Mucosa of stomach (tissue), 1 donor: Measurements from ENCODE around the gene MILR1.

Experiments
- H3K27me3 ChIP-seq: one replicate; pipeline ENCODE4 v1.7.0; 2013; ENCODE audit warnings: mild to moderate bottlenecking, low read length; ENCODE audit not compliant: control insufficient read depth, insufficient read depth
- H3K36me3 ChIP-seq: one replicate; pipeline ENCODE4 v1.7.0; 2013; ENCODE audit warnings: low read length; ENCODE audit not compliant: control insufficient read depth, insufficient read depth
- H3K4me1 ChIP-seq: one replicate; pipeline ENCODE4 v1.7.0; 2013; ENCODE audit warnings: mild to moderate bottlenecking, low read length; ENCODE audit not compliant: control insufficient read depth, insufficient read depth
- H3K4me3 ChIP-seq: one replicate; pipeline ENCODE4 v1.7.0; 2013; ENCODE audit warnings: low read length
- H3K9ac ChIP-seq: one replicate; pipeline ENCODE4 v1.7.0; 2013; ENCODE audit warnings: mild to moderate bottlenecking, low read length, moderate library complexity
- H3K9me3 ChIP-seq: one replicate; pipeline ENCODE4 v1.7.0; 2013; ENCODE audit warnings: mild to moderate bottlenecking, low read length, moderate library complexity; ENCODE audit not compliant: control insufficient read depth
- donor health status: Pancreatic carcinoma.

Gene MILR1

GRCh38 chr17:64508683-64509082 lies 59.8 kb downstream of the MILR1 start:
- H3K36me3 ChIP-seq: no peaks in the 10 kb centered on the region
- H3K9ac ChIP-seq: no peak overlapping the region
- no peaks in the 10 kb centered on the region for H3K27me3 ChIP-seq
- H3K4me1 ChIP-seq: peaks cover 5% of the 10 kb centered on the region
- H3K9me3 ChIP-seq: no peaks in the 10 kb centered on the region
- H3K4me3 ChIP-seq: no peak overlapping the region

DNA sequence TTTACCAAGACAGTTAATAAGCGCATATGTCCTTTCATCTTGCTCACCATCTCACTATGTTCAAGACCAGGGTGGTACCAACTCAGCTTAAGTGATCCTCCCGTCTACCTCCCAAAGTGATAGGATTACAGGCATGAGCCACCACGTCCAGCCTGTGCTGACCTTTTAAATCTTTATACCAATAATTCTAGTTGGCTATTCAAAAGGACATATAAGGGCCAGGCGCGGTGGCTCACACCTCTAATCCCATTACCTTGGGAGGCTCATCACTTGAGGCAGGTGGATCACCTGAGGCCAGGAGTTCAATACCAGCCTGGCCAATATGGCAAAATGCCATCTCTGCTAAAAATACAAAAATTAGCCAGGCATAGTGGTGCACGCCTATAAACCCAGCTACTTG lies 60.3 kb downstream of the MILR1 start:
- Histone ChIP-seq H3K4me1 (peaks cover under 1% of the 10 kb centered on the region), H3K9me3 (no peaks in the 10 kb centered on the region), H3K4me3 (no peak overlapping the region), H3K9ac (no peak overlapping the region), H3K27me3 (no peaks in the 10 kb centered on the region), H3K36me3 (no peaks in the 10 kb centered on the region)

GRCh38 chr17:64515419-64515818 lies 66.5 kb downstream of the MILR1 start:
- peaks cover 10% of the 10 kb centered on the region for H3K36me3 ChIP-seq

DNA sequence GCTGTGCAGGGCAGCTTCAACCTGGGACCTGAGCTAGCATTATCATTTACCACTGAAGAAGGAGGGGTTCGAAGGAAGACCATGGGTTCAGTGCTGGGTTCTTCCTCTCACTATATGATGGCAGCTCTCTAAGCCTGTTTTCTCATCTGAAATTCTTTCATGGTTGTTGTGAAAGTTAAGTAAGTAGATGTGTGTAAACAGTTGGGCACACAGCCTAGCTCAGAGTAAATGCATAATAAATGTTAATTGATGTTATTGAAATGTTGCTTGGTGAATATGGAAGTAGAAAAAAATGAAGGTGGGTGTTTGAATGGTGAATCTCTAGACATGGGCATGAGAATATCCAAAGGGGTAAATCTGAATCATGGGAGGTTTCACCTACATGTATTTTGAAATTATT lies 66.9 kb downstream of the MILR1 start:
- Histone ChIP-seq H3K9me3 (no peaks in the 10 kb centered on the region), H3K36me3 (peaks cover 10% of the 10 kb centered on the region), H3K4me1 (no peaks in the 10 kb centered on the region), H3K4me3 (no peak overlapping the region), H3K9ac (no peak overlapping the region), H3K27me3 (no peaks in the 10 kb centered on the region)

More at GRCh38 chr17:64515419-64515818, 66.5 kb downstream of the MILR1 start:
- Histone ChIP-seq H3K4me1 (no peaks in the 10 kb centered on the region), H3K9me3 (no peaks in the 10 kb centered on the region), H3K9ac (no peak overlapping the region), H3K27me3 (no peaks in the 10 kb centered on the region), H3K4me3 (no peak overlapping the region)
